Measurements from ENCODE around the gene MILR1.
"Not testable (repeated sequence)": the region's sequence is repeated elsewhere in the genome, so short reads cannot be mapped to it uniquely, and the experiment has no call there.

MILR1 gene

GRCh38 chr17:64466834-64467233 lies 17.9 kb downstream of the MILR1 start:
- in situ Hi-C loops (cut with HindIII; ENCODE audit: low sequenced_read_pairs) = not testable (repeated sequence)

GRCh38 chr17:64470625-64471024 lies 21.7 kb downstream of the MILR1 start:
- in situ Hi-C loops (cut with HindIII; ENCODE audit: low sequenced_read_pairs) = no loop called here

- in situ Hi-C loops (cut with HindIII; ENCODE audit: low sequenced_read_pairs) = no loop called here
Measured at GRCh38 chr17:64471440-64471839, 22.5 kb downstream of the MILR1 start.

GRCh38 chr17:64472564-64472963 lies 23.6 kb downstream of the MILR1 start:
- in situ Hi-C loops (cut with HindIII; ENCODE audit: low sequenced_read_pairs) = no loop called here

GRCh38 chr17:64477849-64478248 lies 28.9 kb downstream of the MILR1 start:
- in situ Hi-C loops (cut with HindIII; ENCODE audit: low sequenced_read_pairs) = no loop called here

GRCh38 chr17:64480951-64481350 lies 32.0 kb downstream of the MILR1 start:
- in situ Hi-C loops (cut with HindIII; ENCODE audit: low sequenced_read_pairs) = loop anchor here (5.0 kb wide), 1 partner anchor 154 kb away; no protein-coding TSS in a partner anchor

GRCh38 chr17:64484380-64484779 lies 35.5 kb downstream of the MILR1 start:
- in situ Hi-C loops (cut with HindIII; ENCODE audit: low sequenced_read_pairs) = loop anchor here (5.0 kb wide), 1 partner anchor 157 kb away; no protein-coding TSS in a partner anchor

GRCh38 chr17:64488301-64488700 lies 39.4 kb downstream of the MILR1 start:
- in situ Hi-C loops (cut with HindIII; ENCODE audit: low sequenced_read_pairs) = no loop called here

GRCh38 chr17:64491034-64491860 lies 42.3 kb downstream of the MILR1 start:
- in situ Hi-C loops (cut with HindIII; ENCODE audit: low sequenced_read_pairs) = loop anchor here (10.0 kb wide), 1 partner anchor 186 kb away; no protein-coding TSS in a partner anchor

GRCh38 chr17:64491994-64492393 lies 43.1 kb downstream of the MILR1 start:
- in situ Hi-C loops (cut with HindIII; ENCODE audit: low sequenced_read_pairs) = loop anchor here (10.0 kb wide), 1 partner anchor 187 kb away; no protein-coding TSS in a partner anchor

- in situ Hi-C loops (cut with HindIII; ENCODE audit: low sequenced_read_pairs) = loop anchor here (10.0 kb wide), 1 partner anchor 188 kb away; no protein-coding TSS in a partner anchor
Measured at GRCh38 chr17:64492481-64493109, 43.7 kb downstream of the MILR1 start.

GRCh38 chr17:64494121-64494520 lies 45.2 kb downstream of the MILR1 start:
- in situ Hi-C loops (cut with HindIII; ENCODE audit: low sequenced_read_pairs) = loop anchor here (10.0 kb wide), 1 partner anchor 189 kb away; no protein-coding TSS in a partner anchor

GRCh38 chr17:64495300-64495699 lies 46.4 kb downstream of the MILR1 start:
- in situ Hi-C loops (cut with HindIII; ENCODE audit: low sequenced_read_pairs) = loop anchor here (10.0 kb wide), 1 partner anchor 190 kb away; no protein-coding TSS in a partner anchor

GRCh38 chr17:64496348-64496785 lies 47.5 kb downstream of the MILR1 start:
- in situ Hi-C loops (cut with HindIII; ENCODE audit: low sequenced_read_pairs) = loop anchor here (10.0 kb wide), 1 partner anchor 192 kb away; no protein-coding TSS in a partner anchor

- in situ Hi-C loops (cut with HindIII; ENCODE audit: low sequenced_read_pairs) = loop anchor here (10.0 kb wide), 1 partner anchor 192 kb away; no protein-coding TSS in a partner anchor
Measured at GRCh38 chr17:64496786-64497564, 48.1 kb downstream of the MILR1 start, which contains the start of gene POLG2. TSS of gene POLG2 (minus strand) at chr17:64497054. CDS start at chr17:64496968, 86 bp downstream.

- in situ Hi-C loops (cut with HindIII; ENCODE audit: low sequenced_read_pairs) = loop anchor here (10.0 kb wide), 1 partner anchor 193 kb away; no protein-coding TSS in a partner anchor
Measured at GRCh38 chr17:64497565-64498035, 48.7 kb downstream of the MILR1 start.

- in situ Hi-C loops (cut with HindIII; ENCODE audit: low sequenced_read_pairs) = loop anchor here (10.0 kb wide), 1 partner anchor 194 kb away; no protein-coding TSS in a partner anchor
Measured at GRCh38 chr17:64498308-64499203, 49.6 kb downstream of the MILR1 start.

GRCh38 chr17:64499805-64500486 lies 51.0 kb downstream of the MILR1 start:
- in situ Hi-C loops (cut with HindIII; ENCODE audit: low sequenced_read_pairs) = loop anchor here (10.0 kb wide), 1 partner anchor 195 kb away; no protein-coding TSS in a partner anchor

GRCh38 chr17:64500487-64500859 lies 51.6 kb downstream of the MILR1 start:
- in situ Hi-C loops (cut with HindIII; ENCODE audit: low sequenced_read_pairs) = no loop called here

Measured in DLD1 (cell line).